ENCODE results near the gene GPC3.

GRCh38 chrX:133511041-133511440 is 474.4 kb downstream of the GPC3 start:
- TF ChIP-seq CTCF (IDR thresholded peaks at IDR 0.05) (no peak), ZFX (IDR thresholded peaks at IDR 0.05; ENCODE audit: borderline replicate concordance) (no peak)
